ENCODE results near the gene PIEZO2.

DNA sequence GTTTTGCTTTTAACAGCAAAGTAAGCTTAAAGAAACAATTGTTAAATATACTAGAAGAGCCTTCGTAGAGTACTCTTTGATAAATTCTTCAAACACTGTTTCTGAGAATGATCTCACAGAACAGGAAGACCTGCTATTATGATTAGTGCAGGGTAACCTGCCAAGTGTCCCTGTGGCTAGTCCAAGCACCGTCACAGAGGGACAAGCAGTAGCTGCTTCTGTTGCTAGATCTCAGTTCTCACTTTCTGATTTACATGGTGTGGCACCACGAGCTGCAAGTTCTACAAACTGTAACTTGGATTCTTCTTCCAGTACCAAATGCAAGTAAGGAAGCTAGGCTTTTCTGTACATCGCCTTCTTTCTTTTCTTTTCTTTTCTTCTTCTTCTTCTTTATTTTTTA, 121.5 kb downstream of the PIEZO2 start:
- TF ChIP-seq, protein P1, sequence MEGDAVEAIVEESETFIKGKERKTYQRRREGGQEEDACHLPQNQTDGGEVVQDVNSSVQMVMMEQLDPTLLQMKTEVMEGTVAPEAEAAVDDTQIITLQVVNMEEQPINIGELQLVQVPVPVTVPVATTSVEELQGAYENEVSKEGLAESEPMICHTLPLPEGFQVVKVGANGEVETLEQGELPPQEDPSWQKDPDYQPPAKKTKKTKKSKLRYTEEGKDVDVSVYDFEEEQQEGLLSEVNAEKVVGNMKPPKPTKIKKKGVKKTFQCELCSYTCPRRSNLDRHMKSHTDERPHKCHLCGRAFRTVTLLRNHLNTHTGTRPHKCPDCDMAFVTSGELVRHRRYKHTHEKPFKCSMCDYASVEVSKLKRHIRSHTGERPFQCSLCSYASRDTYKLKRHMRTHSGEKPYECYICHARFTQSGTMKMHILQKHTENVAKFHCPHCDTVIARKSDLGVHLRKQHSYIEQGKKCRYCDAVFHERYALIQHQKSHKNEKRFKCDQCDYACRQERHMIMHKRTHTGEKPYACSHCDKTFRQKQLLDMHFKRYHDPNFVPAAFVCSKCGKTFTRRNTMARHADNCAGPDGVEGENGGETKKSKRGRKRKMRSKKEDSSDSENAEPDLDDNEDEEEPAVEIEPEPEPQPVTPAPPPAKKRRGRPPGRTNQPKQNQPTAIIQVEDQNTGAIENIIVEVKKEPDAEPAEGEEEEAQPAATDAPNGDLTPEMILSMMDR (conservative IDR thresholded peaks at IDR 0.05; ENCODE audit: low read depth, low read length) = no peak
- no peak for TF ChIP-seq EZH2 (IDR thresholded peaks at IDR 0.05; ENCODE audit: borderline replicate concordance, low read depth, low read length, poor library complexity, severe bottlenecking)
